Caco-2 (cell line): ENCODE measurements around the gene THBD. TPM values are rescaled to one million over a fixed set of nuclear protein-coding genes. Genes with fewer than 3 reads are reported as not detected.

Experiments used
- BruUV-seq: library from RNA; stranded (reverse); fragments of 400-500 nt; replicated peaks from 2 replicates; lab custom pipeline; 2021; lab: Mats Ljungman, UMichigan
- CTCF ChIA-PET: fragments of 300-600 bp; sonication (Branson Sonifier 250); formaldehyde crosslinking; loops from one replicate; lab custom pipeline; 2022; ENCODE audit warnings: antibody characterized with exemption; lab: Charles Lee
- POLR2A ChIA-PET: fragments of 300-600 bp; sonication (Branson Sonifier 250); formaldehyde crosslinking; loops from one replicate; lab custom pipeline; 2022; ENCODE audit warnings: antibody characterized with exemption; lab: Charles Lee
- DNase-seq, 2 experiments: peaks; one replicate each; pipeline versions ENCODE4 v3.0.0 to v3.0.0-alpha.2; 2020 to 2022
- H3K27me3 ChIP-seq: replicated peaks from 2 replicates; pipeline ENCODE4 v1.6.0; 2011; ENCODE audit warnings: low read length; ENCODE audit not compliant: control insufficient read depth, insufficient read depth
- H3K36me3 ChIP-seq: 2 replicates; pipeline ENCODE4 v1.5.1; 2011; ENCODE audit warnings: low read length; ENCODE audit not compliant: control insufficient read depth, insufficient read depth
- H3K4me1 ChIP-seq: fragments of 250-450 bp; sonication (Bioruptor Pico); 2 replicates; pipeline ENCODE4 v1.5.1; 2020; ENCODE audit warnings: mild to moderate bottlenecking
- H3K4me3 ChIP-seq: 2 replicates; pipeline ENCODE4 v1.5.1; 2011; ENCODE audit warnings: low read depth, mild to moderate bottlenecking, control low read depth, low read length
- H3K9me3 ChIP-seq: fragments of 250-450 bp; sonication (Bioruptor Pico); 2 replicates; pipeline ENCODE4 v1.5.1; 2020; ENCODE audit warnings: mild to moderate bottlenecking, moderate library complexity
- H3K27ac Mint-ChIP-seq: one replicate; pipeline ENCODE4 v1.8.0; 2022; ENCODE audit warnings: mixed read lengths; ENCODE audit not compliant: unreplicated experiment
- H3K27me3 Mint-ChIP-seq: one replicate; pipeline ENCODE4 v1.8.0; 2022; ENCODE audit warnings: mixed read lengths; ENCODE audit not compliant: insufficient read depth, unreplicated experiment
- H3K36me3 Mint-ChIP-seq: one replicate; pipeline ENCODE4 v1.8.0; 2022; ENCODE audit warnings: mild to moderate bottlenecking, mixed read lengths; ENCODE audit not compliant: insufficient read depth, unreplicated experiment
- H3K4me1 Mint-ChIP-seq: one replicate; pipeline ENCODE4 v1.8.0; 2022; ENCODE audit warnings: low read depth, mixed read lengths; ENCODE audit not compliant: unreplicated experiment
- H3K4me3 Mint-ChIP-seq: one replicate; pipeline ENCODE4 v1.8.0; 2022; ENCODE audit warnings: mild to moderate bottlenecking, moderate library complexity, mixed read lengths; ENCODE audit not compliant: unreplicated experiment
- H3K9me3 Mint-ChIP-seq: one replicate; pipeline ENCODE4 v1.8.0; 2022; ENCODE audit warnings: mixed read lengths; ENCODE audit not compliant: unreplicated experiment
- CTCF ChIP-seq, 2 experiments: fragments of 200-600 bp in 1 of 2; IDR thresholded peaks; 1 replicate in 1 of 2; 2 replicates in 1 of 2; pipeline versions ENCODE4 v1.5.1 to v1.8.0; 2011 to 2022; ENCODE audit warnings: antibody characterized with exemption in 1 of 2, control low read depth in 1 of 2, inconsistent platforms in 1 of 2, low read depth in 1 of 2, low read length in 1 of 2, mild to moderate bottlenecking in 1 of 2, moderate library complexity in 1 of 2; ENCODE audit not compliant: insufficient read depth in 1 of 2, severe bottlenecking in 1 of 2, unreplicated experiment in 1 of 2
- intact Hi-C: fragments of 100-400 bp; cut with micrococcal nuclease; formaldehyde crosslinking; loops from one replicate; pipeline ENCODE4 v1.10.0; 2022; ENCODE audit not compliant: unreplicated experiment
- total RNA-seq: library from RNA; stranded (reverse); gene quantifications from 2 replicates; pipeline ENCODE4 v1.2.3, GENCODE V29; 2022

THBD gene
- total RNA-seq, 1 experiment from 2014 or later: 0.77 TPM

GRCh38 chr20:23046431-23046830 is 3.0 kb downstream of the THBD start:
- Mint-ChIP-seq H3K27me3 (no peaks in the 10 kb centered on the region), H3K4me1 (peaks cover 19% of the 10 kb centered on the region), H3K36me3 (no peaks in the 10 kb centered on the region), H3K4me3 (no peak overlapping the region), H3K27ac (no peak overlapping the region), H3K9me3 (no peaks in the 10 kb centered on the region)
- no peaks in the 10 kb centered on the region for H3K36me3 ChIP-seq
- H3K4me1 ChIP-seq: peaks cover 15% of the 10 kb centered on the region
- intact Hi-C loops: no loop called here
- no peak for DNase-seq
- POLR2A ChIA-PET: no interaction called here
- no TSS peak for BruUV-seq
- CTCF ChIA-PET: interaction anchor here (1.2 kb wide), 1 partner anchor 22 kb away, joined by 3 read pairs; no protein-coding TSS in a partner anchor
- no peak for TF ChIP-seq CTCF (IDR thresholded peaks at IDR 0.05; ENCODE audit: insufficient read depth in 1 of 2, low read depth in 1 of 2, low read length in 1 of 2, severe bottlenecking in 1 of 2, unreplicated experiment in 1 of 2)
- no peak overlapping the region for H3K4me3 ChIP-seq
- H3K27me3 ChIP-seq: no peaks in the 10 kb centered on the region
- no peaks in the 10 kb centered on the region for H3K9me3 ChIP-seq

- no peaks in the 10 kb centered on the region for H3K27me3 Mint-ChIP-seq
- no peak overlapping the region for H3K27ac Mint-ChIP-seq
- DNase-seq: no peak
- TF ChIP-seq CTCF (IDR thresholded peaks at IDR 0.05; ENCODE audit: insufficient read depth in 1 of 2, low read depth in 1 of 2, low read length in 1 of 2, severe bottlenecking in 1 of 2, unreplicated experiment in 1 of 2): peak in 1 of 2 experiments; percentile 26
- Histone ChIP-seq H3K4me1 (peaks cover 24% of the 10 kb centered on the region), H3K36me3 (no peaks in the 10 kb centered on the region), H3K4me3 (no peak overlapping the region), H3K9me3 (no peaks in the 10 kb centered on the region), H3K27me3 (no peaks in the 10 kb centered on the region; the same call in 1 of the 2 replicates)
- peaks cover 24% of the 10 kb centered on the region for H3K4me1 Mint-ChIP-seq
- BruUV-seq: no TSS peak
- POLR2A ChIA-PET: no interaction called here
- intact Hi-C loops: no loop called here
- CTCF ChIA-PET: no interaction called here
- H3K36me3 Mint-ChIP-seq: no peaks in the 10 kb centered on the region
- H3K4me3 Mint-ChIP-seq: no peak overlapping the region
- no peaks in the 10 kb centered on the region for H3K9me3 Mint-ChIP-seq
These were observed 6.1 kb downstream of the THBD start for GRCh38 chr20:23043376-23043775.

GRCh38 chr20:23042270-23042669 is 7.2 kb downstream of the THBD start:
- Mint-ChIP-seq H3K9me3 (no peaks in the 10 kb centered on the region), H3K36me3 (no peaks in the 10 kb centered on the region), H3K27ac (no peak overlapping the region), H3K27me3 (no peaks in the 10 kb centered on the region), H3K4me3 (no peak overlapping the region), H3K4me1 (peaks cover 23% of the 10 kb centered on the region)
- H3K36me3 ChIP-seq: no peaks in the 10 kb centered on the region
- no peak for DNase-seq
- H3K27me3 ChIP-seq: no peaks in the 10 kb centered on the region; the same call in 1 of the 2 replicates
- no peak for TF ChIP-seq CTCF (IDR thresholded peaks at IDR 0.05; ENCODE audit: insufficient read depth in 1 of 2, low read depth in 1 of 2, low read length in 1 of 2, severe bottlenecking in 1 of 2, unreplicated experiment in 1 of 2)
- intact Hi-C loops: no loop called here
- POLR2A ChIA-PET: no interaction called here
- CTCF ChIA-PET: no interaction called here
- no peak overlapping the region for H3K4me3 ChIP-seq
- H3K4me1 ChIP-seq: peaks cover 24% of the 10 kb centered on the region
- no peaks in the 10 kb centered on the region for H3K9me3 ChIP-seq
- no TSS peak for BruUV-seq
